CD4-positive, alpha-beta T cell treated with Interleukin-12 subunit alpha and Interleukin-12 subunit beta, for 1 hour (primary cell): ENCODE results near the gene SEC24D.

ENCODE experiments used
- DNase-seq: peaks from one replicate; pipeline ENCODE4 v3.0.0-alpha.2; 2020

The SEC24D gene

GRCh38 chr4:118772767-118773428, 63.0 kb downstream of the SEC24D start:
- no peak for DNase-seq

GRCh38 chr4:118772081-118772766, 63.7 kb downstream of the SEC24D start:
- peak; percentile 59 for DNase-seq

GRCh38 chr4:118770741-118771187, 65.2 kb downstream of the SEC24D start:
- DNase-seq = no peak

- DNase-seq = no peak
Measured at GRCh38 chr4:118769161-118769560, 66.8 kb downstream of the SEC24D start.

- DNase-seq = no peak
Measured at GRCh38 chr4:118767109-118767508, 68.8 kb downstream of the SEC24D start.

- no peak for DNase-seq
Measured at GRCh38 chr4:118765399-118765798, 70.5 kb downstream of the SEC24D start.

GRCh38 chr4:118762730-118763477, 73.0 kb downstream of the SEC24D start:
- no peak for DNase-seq

- DNase-seq = no peak
Measured at GRCh38 chr4:118762155-118762554, 73.8 kb downstream of the SEC24D start.

GRCh38 chr4:118761397-118762016, 74.4 kb downstream of the SEC24D start:
- no peak for DNase-seq

- no peak for DNase-seq
Measured at GRCh38 chr4:118760493-118760892, 75.4 kb downstream of the SEC24D start.

GRCh38 chr4:118760092-118760491, 75.8 kb downstream of the SEC24D start:
- DNase-seq = no peak

GRCh38 chr4:118759481-118759880, 76.4 kb downstream of the SEC24D start:
- no peak for DNase-seq

GRCh38 chr4:118758293-118758692, 77.6 kb downstream of the SEC24D start:
- no peak for DNase-seq

- no peak for DNase-seq
Measured at GRCh38 chr4:118757761-118758251, 78.1 kb downstream of the SEC24D start.

- no peak for DNase-seq
Measured at GRCh38 chr4:118756958-118757357, 79.0 kb downstream of the SEC24D start.

- no peak for DNase-seq
Measured at GRCh38 chr4:118756429-118756828, 79.5 kb downstream of the SEC24D start.

- no peak for DNase-seq
Measured at GRCh38 chr4:118755438-118756226, 80.3 kb downstream of the SEC24D start.

GRCh38 chr4:118754890-118755289, 81.0 kb downstream of the SEC24D start:
- DNase-seq = no peak

- DNase-seq = no peak
Measured at GRCh38 chr4:118753685-118754084, 82.2 kb downstream of the SEC24D start.

- DNase-seq = no peak
Measured at GRCh38 chr4:118753096-118753495, 82.8 kb downstream of the SEC24D start.

- no peak for DNase-seq
Measured at GRCh38 chr4:118752551-118752950, 83.4 kb downstream of the SEC24D start.

GRCh38 chr4:118751629-118752323, 84.2 kb downstream of the SEC24D start:
- DNase-seq = no peak
